Cardiac septum (tissue), 1 donor: ENCODE measurements around the gene STIP1. TPM values are rescaled to one million over a fixed set of nuclear protein-coding genes. Genes with fewer than 3 reads are reported as not detected.

Experiments used
- DNase-seq: peaks from one replicate; pipeline ENCODE4 v3.0.0-alpha.2; 2020; ENCODE audit warnings: low spot score
- intact Hi-C: fragments of 100-400 bp; cut with DNase I; formaldehyde crosslinking; loops from one replicate; pipeline ENCODE4 v1.14.0; 2022
- total RNA-seq: library from RNA; stranded (reverse); fragmentation: NEBNext Ultra II Directional; extraction: Animal tissue kit (Norgen Biotek cat#: 25700); gene quantifications from one replicate; pipeline ENCODE4 v1.2.1, GENCODE V29; 2021
- donor health status: DM: no; HTN: no; CAD: no.

The STIP1 gene
- total RNA-seq, 1 donor from 2014 or later, result 86.0 TPM

- no peak for DNase-seq
- intact Hi-C loops, result loop anchor here (5.0 kb wide), 1 partner anchor 44 kb away; the partner anchor contains the start of gene STIP1
Observed at GRCh38 chr11:64231546-64231945, 45.6 kb downstream of the STIP1 start.

DNA sequence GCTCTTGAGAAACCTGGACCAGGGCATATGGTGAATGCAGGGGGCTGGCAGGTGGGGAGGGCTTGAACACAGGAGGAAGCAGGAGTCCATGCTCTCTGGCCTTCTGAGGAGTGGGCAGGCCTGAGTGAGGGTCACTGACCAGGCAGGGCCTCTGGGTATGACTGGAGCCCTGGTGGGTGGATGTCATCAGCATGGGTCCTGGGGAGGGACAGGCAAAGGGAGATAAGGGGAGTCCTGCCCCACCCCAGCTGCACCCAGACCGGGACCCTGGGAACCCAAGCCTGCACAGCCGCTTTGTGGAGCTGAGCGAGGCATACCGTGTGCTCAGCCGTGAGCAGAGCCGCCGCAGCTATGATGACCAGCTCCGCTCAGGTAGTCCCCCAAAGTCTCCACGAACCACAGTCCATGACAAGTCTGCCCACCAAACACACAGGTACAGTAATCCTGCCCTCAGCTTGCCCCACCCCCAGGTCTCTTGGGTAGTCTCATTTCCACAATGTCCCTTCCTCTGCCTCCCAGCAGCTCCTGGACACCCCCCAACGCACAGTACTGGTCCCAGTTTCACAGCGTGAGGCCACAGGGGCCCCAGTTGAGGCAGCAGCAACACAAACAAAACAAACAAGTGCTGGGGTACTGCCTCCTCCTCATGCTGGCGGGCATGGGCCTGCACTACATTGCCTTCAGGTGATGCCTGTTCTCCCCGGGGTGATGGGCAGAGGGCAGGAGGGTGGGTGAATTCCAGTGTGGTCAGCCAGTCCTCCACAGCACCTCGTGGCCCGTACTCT, 46.4 kb downstream of the STIP1 start:
- no peak for DNase-seq

DNA sequence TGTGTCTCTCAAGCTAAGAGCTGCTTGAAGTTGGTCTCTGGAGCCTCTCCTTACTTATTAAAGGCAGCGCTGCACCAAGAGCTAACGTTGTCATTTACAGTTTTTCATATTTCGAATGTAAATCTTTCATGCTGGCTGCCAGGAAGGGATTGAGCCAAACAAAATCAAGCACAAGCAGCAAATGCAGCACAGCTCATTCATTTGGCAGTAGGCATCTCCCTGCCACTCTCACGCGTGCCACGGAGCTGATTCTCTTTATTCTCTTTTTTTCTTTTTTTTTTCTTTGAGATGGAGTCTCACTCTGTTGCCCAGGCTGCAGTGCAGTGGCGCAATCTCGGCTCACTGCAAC, 47.0 kb downstream of the STIP1 start:
- DNase-seq, result no peak
- intact Hi-C loops, result loop anchor here (5.0 kb wide), 1 partner anchor 46 kb away; the partner anchor contains the start of gene STIP1

More for the DNA sequence above, 46.4 kb downstream of the STIP1 start:
- intact Hi-C loops, result loop anchor here (5.0 kb wide), 1 partner anchor 45 kb away; the partner anchor contains the start of gene STIP1

DNA sequence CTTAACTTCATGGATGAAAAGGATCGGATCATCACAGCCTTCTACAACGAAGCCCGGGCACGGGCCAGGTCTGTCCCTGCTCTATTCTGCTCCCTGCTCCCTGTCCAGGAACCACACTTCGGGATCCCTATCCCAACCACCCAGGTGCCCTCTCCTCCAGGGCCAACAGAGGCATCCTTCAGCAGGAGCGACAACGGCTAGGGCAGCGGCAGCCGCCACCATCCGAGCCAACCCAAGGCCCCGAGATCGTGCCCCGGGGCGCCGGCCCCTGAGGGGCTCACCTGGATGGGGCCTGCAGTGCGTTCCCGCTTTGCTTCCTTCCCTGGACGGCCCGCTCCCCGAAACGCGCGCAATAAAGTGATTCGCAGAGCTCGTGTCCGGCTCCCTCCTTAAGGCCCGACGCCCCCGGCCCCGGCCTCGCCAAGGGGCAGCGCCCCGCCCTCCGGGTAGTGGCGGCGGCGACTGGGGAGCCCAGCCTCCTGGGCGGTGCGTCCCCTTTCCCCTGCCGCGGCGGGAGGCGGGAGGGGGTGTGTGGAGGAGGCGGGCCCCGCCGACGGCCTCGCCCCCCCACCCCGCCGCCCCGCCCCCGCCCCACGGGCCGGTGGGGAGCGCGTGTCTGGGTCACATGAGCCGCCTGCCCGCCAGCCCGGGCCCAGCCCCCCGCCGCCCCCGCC, 48.1 kb downstream of the STIP1 start, which contains the start of gene VEGFB:
TSS of gene VEGFB (plus strand) at position 672 of the 674 bp plus-strand sequence. CDS start 250 bp downstream, outside the sequence.
- intact Hi-C loops, result loop anchor here (5.0 kb wide), 1 partner anchor 47 kb away; the partner anchor contains the start of gene STIP1
- peak; percentile 88 for DNase-seq

- intact Hi-C loops, result loop anchor here (5.0 kb wide), 1 partner anchor 48 kb away; the partner anchor contains the start of gene STIP1
- DNase-seq, result no peak
Observed at GRCh38 chr11:64234647-64235379, 48.8 kb downstream of the STIP1 start.

DNA sequence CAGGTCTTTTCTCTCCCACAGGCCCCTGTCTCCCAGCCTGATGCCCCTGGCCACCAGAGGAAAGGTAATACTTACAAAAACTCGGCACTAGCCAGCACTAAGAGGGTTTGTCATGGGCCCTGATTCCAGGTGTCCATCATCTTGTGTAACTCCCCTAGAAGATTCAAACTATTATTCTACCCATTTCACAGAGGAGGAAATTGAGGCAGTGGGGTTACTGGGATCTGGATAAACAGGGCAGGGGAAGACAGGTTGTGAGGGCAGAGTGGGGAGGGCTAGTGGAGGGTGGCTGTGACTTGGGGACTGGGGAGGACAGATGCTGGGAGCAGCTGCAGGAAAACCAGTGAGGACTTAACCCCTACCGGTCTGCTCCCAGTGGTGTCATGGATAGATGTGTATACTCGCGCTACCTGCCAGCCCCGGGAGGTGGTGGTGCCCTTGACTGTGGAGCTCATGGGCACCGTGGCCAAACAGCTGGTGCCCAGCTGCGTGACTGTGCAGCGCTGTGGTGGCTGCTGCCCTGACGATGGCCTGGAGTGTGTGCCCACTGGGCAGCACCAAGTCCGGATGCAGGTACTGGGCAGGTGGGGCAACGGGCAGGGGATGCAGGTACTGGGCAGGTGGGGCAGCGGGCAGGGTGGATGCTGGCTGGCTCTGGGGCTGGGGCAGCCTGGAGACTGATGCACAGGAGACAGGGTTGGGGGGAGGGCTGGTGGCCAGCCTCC, 49.6 kb downstream of the STIP1 start:
- intact Hi-C loops, result no loop called here
- DNase-seq, result no peak

DNA sequence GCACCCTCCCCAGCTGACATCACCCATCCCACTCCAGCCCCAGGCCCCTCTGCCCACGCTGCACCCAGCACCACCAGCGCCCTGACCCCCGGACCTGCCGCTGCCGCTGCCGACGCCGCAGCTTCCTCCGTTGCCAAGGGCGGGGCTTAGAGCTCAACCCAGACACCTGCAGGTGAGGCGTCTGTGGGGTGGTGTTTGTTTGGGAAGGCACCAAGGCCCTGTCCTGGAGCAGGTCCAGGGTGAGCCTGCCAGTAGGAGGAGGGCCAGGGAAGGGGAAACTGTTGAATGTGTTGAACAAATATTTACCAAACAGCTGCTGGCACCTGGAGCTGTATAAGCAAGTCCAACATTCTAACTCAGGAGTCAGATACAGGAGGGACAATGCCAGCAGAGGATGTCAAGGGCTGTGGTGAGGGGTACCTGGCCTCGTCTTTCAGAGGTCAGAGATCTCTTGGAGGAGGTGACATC, 51.5 kb downstream of the STIP1 start:
- intact Hi-C loops, result no loop called here
- no peak for DNase-seq

DNA sequence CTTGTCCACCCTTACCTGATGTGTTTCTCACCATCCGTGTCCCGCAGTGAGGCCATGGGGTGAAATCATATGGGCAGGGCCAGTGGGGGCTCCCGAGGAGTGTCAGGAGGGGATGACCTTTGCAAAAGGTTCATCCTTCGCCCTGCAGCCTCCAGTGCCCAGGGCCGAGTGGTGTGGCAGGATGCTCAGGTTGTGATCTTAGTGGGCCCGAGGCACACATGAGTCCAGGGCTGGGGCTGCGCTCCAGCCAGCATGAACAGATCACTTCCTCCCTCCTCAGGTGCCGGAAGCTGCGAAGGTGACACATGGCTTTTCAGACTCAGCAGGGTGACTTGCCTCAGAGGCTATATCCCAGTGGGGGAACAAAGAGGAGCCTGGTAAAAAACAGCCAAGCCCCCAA, 52.1 kb downstream of the STIP1 start:
- no peak for DNase-seq
- intact Hi-C loops, result no loop called here

DNA sequence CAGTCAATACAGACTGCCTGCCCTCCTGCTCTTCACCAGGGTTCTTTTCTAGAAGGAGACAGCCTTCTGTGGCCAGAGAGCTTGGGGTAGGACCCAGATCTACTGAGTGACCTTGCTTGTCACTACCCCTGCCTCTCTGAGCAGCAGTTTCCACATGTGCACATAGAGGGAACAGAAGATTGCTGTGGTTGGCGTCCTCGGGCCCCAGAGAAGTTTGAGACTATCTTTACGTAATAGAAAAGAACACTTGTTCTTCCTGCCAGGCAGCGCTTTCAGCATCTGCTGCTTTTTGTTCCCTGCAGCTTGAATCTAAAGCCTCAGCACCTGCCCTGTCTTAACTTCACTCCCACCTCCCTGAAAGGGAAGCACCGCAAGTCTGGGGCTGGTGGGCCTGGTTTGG, 53.0 kb downstream of the STIP1 start:
- intact Hi-C loops, result no loop called here
- no peak for DNase-seq

- intact Hi-C loops, result no loop called here
- DNase-seq, result no peak
Observed at GRCh38 chr11:64239662-64240434, 53.9 kb downstream of the STIP1 start.

- intact Hi-C loops, result no loop called here
- DNase-seq, result peak; percentile 99
Observed at GRCh38 chr11:64240435-64241240, 54.7 kb downstream of the STIP1 start, which contains the start of gene FKBP2. Gene FKBP2, plus strand, starts transcription at chr11:64241095. Its CDS starts 1,293 bp downstream, at chr11:64242388.

- DNase-seq, result no peak
- intact Hi-C loops, result no loop called here
Observed at GRCh38 chr11:64241241-64241490, 55.2 kb downstream of the STIP1 start.

DNA sequence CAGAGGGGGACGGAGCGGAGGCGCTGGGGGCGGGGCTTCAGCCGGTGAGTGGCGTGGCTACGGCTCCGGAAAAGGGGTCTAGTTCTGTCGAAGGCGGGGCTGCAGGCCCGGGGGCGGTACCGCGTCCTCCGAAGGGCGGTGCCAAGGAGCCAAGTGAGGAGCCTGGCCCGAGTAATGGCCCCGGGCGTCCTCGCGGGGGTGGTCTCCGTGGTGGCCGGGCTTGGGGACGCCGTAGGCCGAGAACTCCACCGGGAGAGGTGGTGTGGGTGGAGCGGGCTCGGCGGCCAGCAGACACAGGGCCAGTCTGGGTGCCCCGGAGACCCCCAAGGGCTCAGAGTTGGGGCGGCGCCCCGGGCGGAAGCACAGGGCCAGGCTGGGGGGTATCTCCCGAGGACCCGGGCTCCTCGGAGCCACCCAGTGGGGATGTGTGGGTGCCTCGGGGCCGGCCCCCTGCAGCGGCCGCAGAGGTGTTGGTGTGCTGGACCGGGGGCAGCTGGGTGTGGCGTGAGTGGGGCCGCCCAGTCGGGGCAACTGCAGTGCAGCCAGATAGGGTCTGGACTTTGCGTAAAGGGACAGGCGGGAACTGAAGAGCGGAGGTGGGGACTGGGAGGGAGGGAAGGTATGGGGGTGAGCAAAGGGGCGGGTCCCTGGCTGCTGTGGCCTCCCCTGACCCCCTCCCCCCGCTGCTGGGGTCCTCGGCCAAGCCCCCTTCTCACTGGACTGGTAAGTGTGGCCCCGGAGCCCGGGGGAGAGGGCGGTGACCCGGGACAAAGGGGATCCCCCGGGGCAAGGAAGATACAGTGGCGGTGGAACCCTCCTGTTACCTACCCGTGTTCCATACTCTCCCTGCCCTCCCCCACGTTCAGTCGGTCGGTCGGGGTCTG, 55.8 kb downstream of the STIP1 start:
- peak; percentile 100 for DNase-seq

DNA sequence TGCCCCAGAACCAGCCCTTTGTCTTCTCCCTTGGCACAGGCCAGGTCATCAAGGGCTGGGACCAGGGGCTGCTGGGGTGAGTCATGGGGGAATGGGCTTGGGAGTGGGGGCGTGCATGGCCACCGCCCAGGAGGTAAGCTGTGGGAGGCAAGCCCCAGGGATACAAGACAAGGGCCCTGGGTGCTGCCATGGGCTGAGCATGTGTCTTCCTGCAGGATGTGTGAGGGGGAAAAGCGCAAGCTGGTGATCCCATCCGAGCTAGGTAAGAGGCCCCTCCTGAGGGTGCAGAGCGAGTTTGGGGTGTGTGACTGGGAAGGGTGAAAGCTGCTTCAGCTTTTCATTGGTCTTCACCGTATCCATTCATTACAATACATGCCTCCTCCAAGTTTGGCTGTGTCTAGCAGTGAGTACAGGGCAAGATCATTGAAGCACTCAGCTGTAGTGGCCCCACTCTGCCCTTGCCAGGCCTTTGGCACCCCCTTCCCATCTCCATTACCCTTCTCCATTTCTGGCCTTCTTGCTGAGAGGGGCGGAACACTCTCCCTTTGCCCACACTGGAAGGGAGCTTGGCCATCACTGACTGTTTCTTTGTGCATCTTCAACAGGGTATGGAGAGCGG, 57.4 kb downstream of the STIP1 start:
- DNase-seq, result no peak
- intact Hi-C loops, result no loop called here

More for the DNA sequence above, 55.8 kb downstream of the STIP1 start:
- intact Hi-C loops, result no loop called here

GRCh38 chr11:64244107-64244506, 58.1 kb downstream of the STIP1 start:
- no peak for DNase-seq
- intact Hi-C loops, result no loop called here

GRCh38 chr11:64244966-64245365, 59.0 kb downstream of the STIP1 start:
- intact Hi-C loops, result no loop called here
- no peak for DNase-seq
